Esophagus squamous epithelium (tissue), 4 donors: ENCODE measurements around the gene NELL1.

Experiments used
- POLR2A ChIP-seq, 4 donors: fragments of 450-650 bp; IDR thresholded peaks; one replicate each; pipeline ENCODE4 v1.6.1; 2017; ENCODE audit warnings: antibody characterized with exemption in 4 of 4, mild to moderate bottlenecking in 4 of 4, moderate library complexity in 3 of 4
- TF ChIP-seq, protein P1 (sequence below), 6 experiments: fragments of 450-650 bp in 4 of 6; fragments of 200-600 bp in 2 of 6; sonication (generic) in 2 of 6; IDR thresholded peaks; one replicate each; pipeline ENCODE4 v1.5.1; 2016 to 2019; ENCODE audit warnings: antibody characterized with exemption in 6 of 6, mild to moderate bottlenecking in 4 of 6, moderate library complexity in 4 of 6

- TF ChIP-seq POLR2A (IDR thresholded peaks at IDR 0.05), result no peak
- TF ChIP-seq, protein P1, sequence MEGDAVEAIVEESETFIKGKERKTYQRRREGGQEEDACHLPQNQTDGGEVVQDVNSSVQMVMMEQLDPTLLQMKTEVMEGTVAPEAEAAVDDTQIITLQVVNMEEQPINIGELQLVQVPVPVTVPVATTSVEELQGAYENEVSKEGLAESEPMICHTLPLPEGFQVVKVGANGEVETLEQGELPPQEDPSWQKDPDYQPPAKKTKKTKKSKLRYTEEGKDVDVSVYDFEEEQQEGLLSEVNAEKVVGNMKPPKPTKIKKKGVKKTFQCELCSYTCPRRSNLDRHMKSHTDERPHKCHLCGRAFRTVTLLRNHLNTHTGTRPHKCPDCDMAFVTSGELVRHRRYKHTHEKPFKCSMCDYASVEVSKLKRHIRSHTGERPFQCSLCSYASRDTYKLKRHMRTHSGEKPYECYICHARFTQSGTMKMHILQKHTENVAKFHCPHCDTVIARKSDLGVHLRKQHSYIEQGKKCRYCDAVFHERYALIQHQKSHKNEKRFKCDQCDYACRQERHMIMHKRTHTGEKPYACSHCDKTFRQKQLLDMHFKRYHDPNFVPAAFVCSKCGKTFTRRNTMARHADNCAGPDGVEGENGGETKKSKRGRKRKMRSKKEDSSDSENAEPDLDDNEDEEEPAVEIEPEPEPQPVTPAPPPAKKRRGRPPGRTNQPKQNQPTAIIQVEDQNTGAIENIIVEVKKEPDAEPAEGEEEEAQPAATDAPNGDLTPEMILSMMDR (IDR thresholded peaks at IDR 0.05), result no peak
Observed at GRCh38 chr11:20917306-20917705, 247.9 kb downstream of the NELL1 start.
